ENCODE measurements around the gene MFSD11.

- TF ChIP-seq CTCF (IDR thresholded peaks at IDR 0.05) (no peak), SIN3A (IDR thresholded peaks at IDR 0.05; ENCODE audit: borderline replicate concordance, insufficient read depth, low read depth, low read length) (no peak), POLR2AphosphoS5 (IDR thresholded peaks at IDR 0.05; ENCODE audit: low read depth, low read length) (no peak), REST (IDR thresholded peaks at IDR 0.05; ENCODE audit: insufficient read depth in 1 of 2, low read depth in 2 of 2, low read length in 1 of 2) (no peak), TCF7L2 (IDR thresholded peaks at IDR 0.05; ENCODE audit: low read depth, low read length) (no peak)
Measured at GRCh38 chr17:76784926-76785325, 47.0 kb downstream of the MFSD11 start.

All from Panc1 (cell line).